ENCODE data around the gene SLC35B1.
A peak's percentile ranks its signal among the peaks of the same experiment; 100 is the strongest.

Gene SLC35B1

DNA sequence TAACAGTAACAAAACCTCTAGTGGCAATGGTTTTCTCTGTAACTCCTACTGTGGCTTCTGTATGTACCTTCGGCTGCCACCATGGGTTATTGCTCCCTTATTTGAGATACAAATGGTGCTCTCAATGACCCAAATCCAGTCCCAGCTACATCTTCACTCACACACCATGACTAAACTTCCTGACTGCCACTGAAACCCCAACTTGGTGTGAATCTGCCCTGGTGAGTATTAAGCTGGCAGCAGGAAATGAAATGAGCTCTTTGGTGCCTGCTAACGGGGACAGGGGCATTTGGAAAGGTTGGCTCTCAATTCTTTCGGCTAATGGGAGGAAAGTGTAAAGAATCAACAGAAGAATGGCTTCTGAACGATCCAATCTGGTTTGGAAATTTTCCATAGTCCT is 7.5 kb upstream of the SLC35B1 start:
- TF ChIP-seq, protein P1, sequence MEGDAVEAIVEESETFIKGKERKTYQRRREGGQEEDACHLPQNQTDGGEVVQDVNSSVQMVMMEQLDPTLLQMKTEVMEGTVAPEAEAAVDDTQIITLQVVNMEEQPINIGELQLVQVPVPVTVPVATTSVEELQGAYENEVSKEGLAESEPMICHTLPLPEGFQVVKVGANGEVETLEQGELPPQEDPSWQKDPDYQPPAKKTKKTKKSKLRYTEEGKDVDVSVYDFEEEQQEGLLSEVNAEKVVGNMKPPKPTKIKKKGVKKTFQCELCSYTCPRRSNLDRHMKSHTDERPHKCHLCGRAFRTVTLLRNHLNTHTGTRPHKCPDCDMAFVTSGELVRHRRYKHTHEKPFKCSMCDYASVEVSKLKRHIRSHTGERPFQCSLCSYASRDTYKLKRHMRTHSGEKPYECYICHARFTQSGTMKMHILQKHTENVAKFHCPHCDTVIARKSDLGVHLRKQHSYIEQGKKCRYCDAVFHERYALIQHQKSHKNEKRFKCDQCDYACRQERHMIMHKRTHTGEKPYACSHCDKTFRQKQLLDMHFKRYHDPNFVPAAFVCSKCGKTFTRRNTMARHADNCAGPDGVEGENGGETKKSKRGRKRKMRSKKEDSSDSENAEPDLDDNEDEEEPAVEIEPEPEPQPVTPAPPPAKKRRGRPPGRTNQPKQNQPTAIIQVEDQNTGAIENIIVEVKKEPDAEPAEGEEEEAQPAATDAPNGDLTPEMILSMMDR (IDR thresholded peaks at IDR 0.05; ENCODE audit: insufficient read depth, low read depth, low read length, missing control alignments), result no peak
- DNase-seq (ENCODE audit: low read depth), result no peak
- no peak overlapping the region for H3K4me3 ChIP-seq (ENCODE audit: low read length)

DNA sequence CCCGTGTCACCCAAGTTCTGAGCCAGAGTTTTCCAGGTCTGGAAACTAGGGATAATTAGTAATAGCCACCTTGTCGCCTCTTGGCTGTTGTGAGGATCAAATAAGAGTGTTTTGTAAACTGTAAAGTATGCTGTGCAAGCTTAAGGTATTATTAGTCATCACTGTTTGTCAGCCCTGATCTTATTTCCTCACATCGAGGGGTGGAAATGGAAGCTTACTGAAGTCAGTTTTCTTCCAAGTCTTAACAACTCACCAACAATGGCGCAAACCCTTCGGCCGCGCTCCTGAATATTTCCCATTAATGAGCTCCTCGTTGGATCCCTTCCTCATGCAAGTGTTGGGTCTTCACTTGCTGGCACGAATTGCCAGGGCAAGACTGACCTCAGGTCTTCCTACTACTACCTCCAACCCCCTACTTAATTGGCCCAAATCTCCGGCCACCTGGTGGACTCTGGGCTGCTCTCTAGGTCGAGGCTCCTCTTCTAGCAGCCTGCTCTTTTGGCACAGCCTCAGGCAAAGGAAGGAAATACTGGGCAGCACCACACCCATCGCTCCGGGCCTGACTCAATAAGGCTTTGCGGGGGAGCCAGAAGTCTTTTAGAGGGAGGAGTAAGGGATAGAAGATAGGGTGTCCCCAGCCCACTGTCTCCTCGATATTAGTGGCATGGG is 885 bp upstream of the SLC35B1 start:
- TF ChIP-seq, protein P1 (IDR thresholded peaks at IDR 0.05; ENCODE audit: insufficient read depth, low read depth, low read length, missing control alignments), result no peak
- DNase-seq (ENCODE audit: low read depth), result peak; percentile 74
- peak overlapping the region; percentile 97 for H3K4me3 ChIP-seq (ENCODE audit: low read length)

DNA sequence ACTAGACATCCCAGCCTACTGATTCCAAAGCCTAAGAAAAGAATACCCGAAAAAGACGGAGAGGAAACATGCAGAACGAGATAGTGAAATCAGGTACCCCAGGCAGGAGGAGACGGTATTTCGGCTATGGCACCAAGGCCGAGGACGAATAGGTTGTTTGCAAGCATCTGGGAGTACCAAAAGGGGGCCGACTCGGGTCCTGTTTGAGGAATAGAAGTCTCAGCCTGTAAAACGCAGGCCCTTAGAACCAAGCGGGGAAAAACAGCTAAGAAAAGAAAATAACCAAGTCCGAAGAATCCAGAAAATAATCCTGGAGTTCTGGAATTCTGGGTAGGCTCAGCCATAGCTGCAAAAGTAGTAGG is 537 bp downstream of the SLC35B1 start:
- TF ChIP-seq, protein P1 (IDR thresholded peaks at IDR 0.05; ENCODE audit: insufficient read depth, low read depth, low read length, missing control alignments), result peak; percentile 12
- no peak for DNase-seq (ENCODE audit: low read depth)
- H3K4me3 ChIP-seq (ENCODE audit: low read length), result peak overlapping the region; percentile 97

DNA sequence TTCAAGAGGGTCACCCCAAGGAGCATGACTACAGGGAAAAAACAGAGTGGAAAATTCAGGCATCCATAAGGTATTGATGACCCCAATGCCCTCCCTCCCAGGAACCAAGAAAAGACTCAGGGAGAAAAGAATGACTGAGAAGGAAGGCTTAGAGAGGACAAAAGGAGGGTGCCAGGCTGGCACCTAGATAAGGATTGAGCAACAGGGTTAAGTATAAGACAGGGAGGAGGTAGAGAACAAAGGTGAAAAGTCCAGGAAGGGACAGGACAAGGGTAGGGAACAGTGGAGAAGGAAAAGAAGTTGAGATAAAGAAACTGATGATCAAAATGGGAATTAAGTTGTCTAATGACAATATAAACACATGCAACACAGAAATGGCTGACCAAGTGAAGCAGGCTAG is 2.5 kb downstream of the SLC35B1 start:
- DNase-seq (ENCODE audit: low read depth), result no peak
- H3K4me3 ChIP-seq (ENCODE audit: low read length), result no peak overlapping the region
- TF ChIP-seq, protein P1 (IDR thresholded peaks at IDR 0.05; ENCODE audit: insufficient read depth, low read depth, low read length, missing control alignments), result no peak

DNA sequence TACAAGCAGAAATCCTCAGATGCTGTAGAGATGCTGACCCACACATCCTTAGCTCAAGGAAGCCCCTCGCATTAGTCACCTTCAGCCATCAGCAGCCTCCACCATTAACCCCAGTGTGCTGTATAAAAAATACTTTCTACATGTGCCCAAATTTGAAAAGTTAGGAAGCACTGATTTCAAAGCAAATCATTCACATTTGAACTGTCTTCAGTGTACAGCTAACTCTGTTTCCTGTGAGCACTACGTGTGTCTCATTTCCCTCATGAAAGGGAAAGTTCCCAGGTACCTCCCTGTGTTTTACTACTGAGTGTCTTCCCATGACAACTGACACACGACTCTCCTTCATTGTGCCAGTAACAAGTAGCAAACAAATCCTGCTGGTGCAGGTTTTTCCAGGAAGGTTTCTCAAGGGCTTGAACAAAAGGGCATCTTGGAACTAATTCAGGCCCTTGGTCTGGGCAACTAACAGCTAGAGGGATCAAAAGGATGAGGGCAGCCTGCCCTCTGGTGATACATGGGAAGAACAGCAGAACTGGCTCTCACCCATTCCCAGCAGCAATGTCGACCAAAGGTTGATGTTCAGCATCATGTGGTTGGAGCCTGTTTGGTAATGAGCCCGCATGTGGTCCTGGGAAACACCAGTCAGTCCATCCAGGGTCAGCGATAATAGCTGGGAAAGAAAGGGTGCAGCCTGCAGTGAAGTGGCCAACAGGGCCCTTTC is 4.0 kb downstream of the SLC35B1 start:
- peak; percentile 58 for DNase-seq (ENCODE audit: low read depth)
- TF ChIP-seq, protein P1 (IDR thresholded peaks at IDR 0.05; ENCODE audit: insufficient read depth, low read depth, low read length, missing control alignments), result peak; percentile 61
- H3K4me3 ChIP-seq (ENCODE audit: low read length), result no peak overlapping the region

DNA sequence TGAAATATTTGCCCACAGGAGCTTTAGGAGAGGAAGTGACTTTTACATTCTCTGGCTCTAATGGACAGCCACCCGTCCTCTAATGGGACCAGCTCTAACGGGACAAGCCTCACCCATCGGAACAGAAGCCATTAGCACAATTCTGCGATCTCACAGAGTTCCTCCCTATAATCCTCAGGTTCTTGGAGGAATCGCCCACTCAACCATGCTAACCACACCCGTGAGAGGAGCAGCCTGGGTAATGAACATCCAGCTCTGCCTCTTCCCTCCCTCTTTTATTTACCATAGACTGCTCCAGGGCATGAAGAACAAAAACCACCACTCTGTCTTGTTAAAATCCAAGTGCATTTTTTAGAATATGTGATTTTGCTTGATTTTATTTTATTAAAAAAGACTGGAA is 6.8 kb downstream of the SLC35B1 start:
- TF ChIP-seq, protein P1 (IDR thresholded peaks at IDR 0.05; ENCODE audit: insufficient read depth, low read depth, low read length, missing control alignments), result no peak
- no peak overlapping the region for H3K4me3 ChIP-seq (ENCODE audit: low read length)
- no peak for DNase-seq (ENCODE audit: low read depth)
